Measurements from ENCODE around the gene ZDHHC14. TPM values are rescaled to one million over a fixed set of nuclear protein-coding genes. Genes with fewer than 3 reads are reported as not detected.

The ZDHHC14 gene
- total and polyA plus RNA-seq, 4 donors: 4.3 to 18.3 (median 8.9) TPM

DNA sequence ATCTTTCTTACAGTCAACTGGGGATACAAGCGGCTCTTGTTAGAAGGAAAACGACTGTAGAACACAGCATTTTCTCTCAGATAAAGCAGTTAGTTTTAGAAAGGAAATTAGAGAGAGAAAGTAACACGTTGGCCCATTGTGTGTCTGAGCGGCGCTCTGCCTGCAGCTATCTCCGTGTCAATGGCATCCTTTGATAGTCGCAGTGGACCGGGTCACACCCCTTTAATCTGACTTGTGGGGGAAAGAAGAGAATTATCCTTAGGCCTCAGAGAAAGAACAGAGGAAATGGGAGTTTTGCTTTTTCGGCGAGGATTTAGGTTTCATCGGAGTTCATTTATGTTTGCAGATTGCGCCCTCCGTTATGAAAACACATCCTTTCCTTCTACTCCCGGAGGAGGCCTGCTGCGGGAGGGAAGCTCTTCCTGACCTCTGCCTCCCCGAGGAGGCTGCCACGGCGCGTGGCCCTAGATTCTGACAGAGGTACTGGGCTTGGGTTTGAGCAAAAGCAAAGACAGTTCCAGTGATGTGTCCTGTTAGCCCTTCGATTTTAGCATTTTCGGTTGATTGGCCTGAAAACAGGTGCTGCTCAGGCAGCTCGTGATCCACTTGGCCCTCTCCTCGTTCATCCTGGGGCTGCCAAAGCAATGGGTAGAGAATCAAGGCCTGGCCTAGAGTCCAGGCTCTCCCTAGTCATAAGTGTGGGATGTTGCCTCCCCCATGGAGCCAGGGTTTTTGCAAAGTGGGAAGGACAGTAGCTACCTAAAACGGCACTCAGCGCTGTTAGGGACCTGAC is 74.9 kb downstream of the ZDHHC14 start:
- Histone ChIP-seq H3K27me3 (ENCODE audit: control insufficient read depth in 3 of 3, insufficient read depth in 3 of 3, low read length in 2 of 3) (no peaks in the 10 kb centered on the region), H3K4me3 (no peak overlapping the region), H3K9ac (ENCODE audit: insufficient read depth in 1 of 2, low read length in 2 of 2) (peak overlapping the region; percentile 11 to 34), H3K36me3 (ENCODE audit: control insufficient read depth in 4 of 4, insufficient read depth in 4 of 4, low read length in 4 of 4) (peaks cover 0 to 5% (median 0%) of the 10 kb centered on the region in 4 donors), H3K9me3 (ENCODE audit: control insufficient read depth in 4 of 4, insufficient read depth in 3 of 4, low read length in 3 of 4) (no peaks in the 10 kb centered on the region), H3K4me1 (ENCODE audit: control insufficient read depth in 5 of 5, insufficient read depth in 5 of 5, low read length in 5 of 5) (peaks cover 0 to 10% (median 5%) of the 10 kb centered on the region in 5 donors), H3K27ac (ENCODE audit: low read depth in 1 of 2, low read length in 1 of 2) (peak overlapping the region in 1 of 2 donors; percentile 10)
- WGBS, 2 donors: 71 to 80% methylated on average over 25 of the region's 25 CpGs
- ATAC-seq (ENCODE audit: insufficient read depth, low FRiP score) (no peak), DNase-seq (peak in 1 of 3 donors; percentile 21)
- TF ChIP-seq, protein P1, sequence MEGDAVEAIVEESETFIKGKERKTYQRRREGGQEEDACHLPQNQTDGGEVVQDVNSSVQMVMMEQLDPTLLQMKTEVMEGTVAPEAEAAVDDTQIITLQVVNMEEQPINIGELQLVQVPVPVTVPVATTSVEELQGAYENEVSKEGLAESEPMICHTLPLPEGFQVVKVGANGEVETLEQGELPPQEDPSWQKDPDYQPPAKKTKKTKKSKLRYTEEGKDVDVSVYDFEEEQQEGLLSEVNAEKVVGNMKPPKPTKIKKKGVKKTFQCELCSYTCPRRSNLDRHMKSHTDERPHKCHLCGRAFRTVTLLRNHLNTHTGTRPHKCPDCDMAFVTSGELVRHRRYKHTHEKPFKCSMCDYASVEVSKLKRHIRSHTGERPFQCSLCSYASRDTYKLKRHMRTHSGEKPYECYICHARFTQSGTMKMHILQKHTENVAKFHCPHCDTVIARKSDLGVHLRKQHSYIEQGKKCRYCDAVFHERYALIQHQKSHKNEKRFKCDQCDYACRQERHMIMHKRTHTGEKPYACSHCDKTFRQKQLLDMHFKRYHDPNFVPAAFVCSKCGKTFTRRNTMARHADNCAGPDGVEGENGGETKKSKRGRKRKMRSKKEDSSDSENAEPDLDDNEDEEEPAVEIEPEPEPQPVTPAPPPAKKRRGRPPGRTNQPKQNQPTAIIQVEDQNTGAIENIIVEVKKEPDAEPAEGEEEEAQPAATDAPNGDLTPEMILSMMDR (IDR thresholded peaks at IDR 0.05; ENCODE audit: control extremely low read depth, extremely low read depth): no peak

DNA sequence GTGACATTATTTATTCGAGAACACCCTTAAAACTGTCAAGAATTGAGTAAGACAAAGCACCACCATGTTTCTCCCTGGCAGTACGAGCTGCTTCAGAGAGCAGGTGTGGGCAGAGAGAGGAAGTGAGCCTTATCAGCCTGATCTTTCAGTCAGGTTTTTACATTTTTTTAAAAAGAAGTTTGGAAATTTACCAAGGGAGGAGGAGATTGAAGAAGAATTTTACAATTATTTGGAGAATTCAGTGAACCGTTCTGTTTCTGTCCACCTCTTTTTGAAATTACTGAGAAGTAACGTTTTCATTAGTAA is 75.5 kb downstream of the ZDHHC14 start:
- H3K27me3 ChIP-seq (ENCODE audit: control insufficient read depth in 3 of 3, insufficient read depth in 3 of 3, low read length in 2 of 3): no peaks in the 10 kb centered on the region
- H3K36me3 ChIP-seq (ENCODE audit: control insufficient read depth in 4 of 4, insufficient read depth in 4 of 4, low read length in 4 of 4): peaks cover 0 to 5% (median 0%) of the 10 kb centered on the region in 4 donors
- H3K27ac ChIP-seq (ENCODE audit: low read depth in 1 of 2, low read length in 1 of 2): no peak overlapping the region
- TF ChIP-seq, protein P1 (IDR thresholded peaks at IDR 0.05; ENCODE audit: control extremely low read depth, extremely low read depth): no peak
- 27 to 51% methylated on average over 4 of the region's 4 CpGs for WGBS, 2 donors
- no peak overlapping the region for H3K9ac ChIP-seq (ENCODE audit: insufficient read depth in 1 of 2, low read length in 2 of 2)
- DNase-seq (peak in 1 of 3 donors; percentile 36), ATAC-seq (ENCODE audit: insufficient read depth, low FRiP score) (no peak)
- no peaks in the 10 kb centered on the region for H3K9me3 ChIP-seq (ENCODE audit: control insufficient read depth in 4 of 4, insufficient read depth in 3 of 4, low read length in 3 of 4)
- H3K4me3 ChIP-seq: no peak overlapping the region
- H3K4me1 ChIP-seq (ENCODE audit: control insufficient read depth in 5 of 5, insufficient read depth in 5 of 5, low read length in 5 of 5): peaks cover 0 to 12% (median 10%) of the 10 kb centered on the region in 5 donors

DNA sequence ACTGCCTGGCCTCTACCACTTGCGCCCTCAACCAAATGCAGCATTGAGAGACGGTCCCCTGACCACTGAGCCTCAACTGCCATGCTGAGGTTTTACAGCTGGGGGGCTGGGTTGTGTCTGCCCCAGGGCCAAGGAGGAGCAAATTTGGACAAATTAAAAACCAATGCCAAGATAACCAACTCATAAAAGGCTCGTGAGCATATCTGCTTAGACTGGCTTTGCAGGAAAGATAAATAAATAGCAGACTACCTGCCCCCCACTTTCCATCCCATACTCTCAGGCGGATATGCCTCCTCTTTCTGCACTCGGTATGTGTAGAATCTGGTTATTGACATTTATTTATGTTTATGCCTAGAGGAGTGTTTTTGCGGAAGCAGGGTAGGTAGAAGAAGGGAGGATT is 76.8 kb downstream of the ZDHHC14 start:
- 85 to 91% methylated on average over 6 of the region's 6 CpGs for WGBS, 2 donors
- TF ChIP-seq, protein P1 (IDR thresholded peaks at IDR 0.05; ENCODE audit: control extremely low read depth, extremely low read depth): no peak
- no peak overlapping the region for H3K9ac ChIP-seq (ENCODE audit: insufficient read depth in 1 of 2, low read length in 2 of 2)

More for the DNA sequence above, 76.8 kb downstream of the ZDHHC14 start:
- Histone ChIP-seq H3K4me3 (no peak overlapping the region), H3K36me3 (ENCODE audit: control insufficient read depth in 4 of 4, insufficient read depth in 4 of 4, low read length in 4 of 4) (peaks cover 0 to 5% (median 0%) of the 10 kb centered on the region in 4 donors), H3K27me3 (ENCODE audit: control insufficient read depth in 3 of 3, insufficient read depth in 3 of 3, low read length in 2 of 3) (no peaks in the 10 kb centered on the region), H3K27ac (ENCODE audit: low read depth in 1 of 2, low read length in 1 of 2) (no peak overlapping the region), H3K4me1 (ENCODE audit: control insufficient read depth in 5 of 5, insufficient read depth in 5 of 5, low read length in 5 of 5) (peaks cover 3 to 24% (median 10%) of the 10 kb centered on the region in 5 donors), H3K9me3 (ENCODE audit: control insufficient read depth in 4 of 4, insufficient read depth in 3 of 4, low read length in 3 of 4) (no peaks in the 10 kb centered on the region)
- ATAC-seq (ENCODE audit: insufficient read depth, low FRiP score) (no peak), DNase-seq (no peak)

Data from lung (tissue), 12 donors.